CD4-positive, alpha-beta T cell (primary cell): ENCODE data around the gene LBH. TPM values are rescaled to one million over a fixed set of nuclear protein-coding genes. Genes with fewer than 3 reads are reported as not detected.

Source experiments
- ATAC-seq: fragments of 200-7000 bp; cut with Tn5 transposase; one replicate; pipeline ENCODE4 v1.10.0; 2022; ENCODE audit warnings: mild to moderate bottlenecking; ENCODE audit not compliant: poor library complexity
- CTCF ChIA-PET: fragments of 350-600 bp; sonication (Branson Sonifier 250); formaldehyde crosslinking; loops from one replicate; lab custom pipeline; 2021; ENCODE audit warnings: antibody characterized with exemption, inconsistent platforms; lab: Charles Lee
- POLR2A ChIA-PET: fragments of 350-600 bp; sonication (Branson Sonifier 250); formaldehyde crosslinking; loops from one replicate; lab custom pipeline; 2021; ENCODE audit warnings: antibody characterized with exemption, inconsistent platforms; lab: Charles Lee
- DNase-seq, 14 experiments: peaks; one replicate each; pipeline ENCODE4 v3.0.0-alpha.2; 2013 to 2020; ENCODE audit warnings: mixed read lengths in 2 of 14
- H3K27ac ChIP-seq, 2 donors: one replicate each; pipeline versions ENCODE4 v1.5.1 to v1.7.0; 2013; ENCODE audit warnings: low read length in 2 of 2, low read depth in 1 of 2, mild to moderate bottlenecking in 1 of 2
- H3K27me3 ChIP-seq, 2 experiments: 1 replicate in 1 of 2; 2 replicates in 1 of 2; pipeline versions ENCODE4 v1.6.1 to v1.7.0; 2013; ENCODE audit warnings: low read length in 2 of 2, control low read depth in 1 of 2, mild to moderate bottlenecking in 1 of 2, moderate library complexity in 1 of 2; ENCODE audit not compliant: insufficient read depth in 2 of 2, control insufficient read depth in 1 of 2
- H3K36me3 ChIP-seq: one replicate; pipeline ENCODE4 v1.6.1; 2013; ENCODE audit warnings: low read length, control low read depth; ENCODE audit not compliant: insufficient read depth
- H3K4me1 ChIP-seq: one replicate; pipeline ENCODE4 v1.6.1; 2013; ENCODE audit warnings: low read length, control low read depth; ENCODE audit not compliant: insufficient read depth
- H3K4me3 ChIP-seq: one replicate; pipeline ENCODE4 v1.5.1; 2013; ENCODE audit warnings: mild to moderate bottlenecking, low read length, moderate library complexity
- H3K9me3 ChIP-seq, 2 experiments: 1 replicate in 1 of 2; 2 replicates in 1 of 2; pipeline versions ENCODE4 v1.6.1 to v1.7.0; 2013; ENCODE audit warnings: low read length in 2 of 2, mild to moderate bottlenecking in 2 of 2, control low read depth in 1 of 2, moderate library complexity in 1 of 2; ENCODE audit not compliant: control insufficient read depth in 1 of 2, insufficient read depth in 1 of 2
- H3K27ac Mint-ChIP-seq: one replicate; pipeline ENCODE4 v1.8.0; 2020; ENCODE audit warnings: mixed read lengths
- H3K27me3 Mint-ChIP-seq: one replicate; pipeline ENCODE4 v1.8.0; 2021; ENCODE audit warnings: mixed read lengths
- H3K36me3 Mint-ChIP-seq: one replicate; pipeline ENCODE4 v1.8.0; 2021; ENCODE audit warnings: low read depth, mixed read lengths
- H3K4me1 Mint-ChIP-seq: one replicate; pipeline ENCODE4 v1.8.0; 2021; ENCODE audit warnings: low read depth, mixed read lengths
- H3K4me3 Mint-ChIP-seq: one replicate; pipeline ENCODE4 v1.8.0; 2020; ENCODE audit warnings: mild to moderate bottlenecking, mixed read lengths
- H3K9me3 Mint-ChIP-seq: one replicate; pipeline ENCODE4 v1.8.0; 2020; ENCODE audit warnings: mixed read lengths
- intact Hi-C, 2 experiments: fragments of 100-400 bp; cut with DNase I in 1 of 2; cut with micrococcal nuclease in 1 of 2; formaldehyde crosslinking; loops; one replicate each; pipeline versions ENCODE4 v1.15.1 to v1.9.0; 2023 to 2025; cut with DNase I, micrococcal nuclease
- total RNA-seq, 174 experiments: library from RNA in 2 of 174; stranded (reverse) in 2 of 174; gene quantifications; one replicate each; pipeline ENCODE4 v1.2.3 and lab custom pipeline; 2021 to 2026
- TF ChIP-seq, protein P1 (sequence below): fragments of 200-600 bp; IDR thresholded peaks from one replicate; pipeline ENCODE4 v1.8.0; 2022; ENCODE audit warnings: antibody characterized with exemption, mild to moderate bottlenecking

Gene LBH
- total RNA-seq, 2 experiments from 2014 or later, result 131 to 135 TPM

GRCh38 chr2:30229596-30229995 lies 1.7 kb upstream of the LBH start:
- peaks cover 38% of the 10 kb centered on the region for H3K36me3 Mint-ChIP-seq
- H3K9me3 Mint-ChIP-seq, result no peaks in the 10 kb centered on the region
- Histone ChIP-seq H3K9me3 (no peaks in the 10 kb centered on the region), H3K27ac (no peak overlapping the region), H3K4me1 (peaks cover 58% of the 10 kb centered on the region), H3K4me3 (no peak overlapping the region), H3K36me3 (peaks cover 5% of the 10 kb centered on the region), H3K27me3 (no peaks in the 10 kb centered on the region)
- intact Hi-C loops, result no loop called here
- DNase-seq, result no peak
- H3K4me3 Mint-ChIP-seq, result peak overlapping the region; percentile 93
- ChIA-PET POLR2A (interaction anchor here (0.7 to 15.7 kb wide), 9 partner anchors 11 to 210 kb away, joined by 3 to 373 read pairs (median 34); partner anchors contain the start of gene YPEL5), CTCF (interaction anchor here (1.4 to 9.3 kb wide), 5 partner anchors 10 to 82 kb away, joined by 4 to 46 read pairs (median 12); partner anchors contain the start of gene YPEL5)
- H3K27me3 Mint-ChIP-seq, result no peaks in the 10 kb centered on the region
- peaks cover 72% of the 10 kb centered on the region for H3K4me1 Mint-ChIP-seq
- peak overlapping the region; percentile 99 for H3K27ac Mint-ChIP-seq
- ATAC-seq, result no peak
- TF ChIP-seq, protein P1, sequence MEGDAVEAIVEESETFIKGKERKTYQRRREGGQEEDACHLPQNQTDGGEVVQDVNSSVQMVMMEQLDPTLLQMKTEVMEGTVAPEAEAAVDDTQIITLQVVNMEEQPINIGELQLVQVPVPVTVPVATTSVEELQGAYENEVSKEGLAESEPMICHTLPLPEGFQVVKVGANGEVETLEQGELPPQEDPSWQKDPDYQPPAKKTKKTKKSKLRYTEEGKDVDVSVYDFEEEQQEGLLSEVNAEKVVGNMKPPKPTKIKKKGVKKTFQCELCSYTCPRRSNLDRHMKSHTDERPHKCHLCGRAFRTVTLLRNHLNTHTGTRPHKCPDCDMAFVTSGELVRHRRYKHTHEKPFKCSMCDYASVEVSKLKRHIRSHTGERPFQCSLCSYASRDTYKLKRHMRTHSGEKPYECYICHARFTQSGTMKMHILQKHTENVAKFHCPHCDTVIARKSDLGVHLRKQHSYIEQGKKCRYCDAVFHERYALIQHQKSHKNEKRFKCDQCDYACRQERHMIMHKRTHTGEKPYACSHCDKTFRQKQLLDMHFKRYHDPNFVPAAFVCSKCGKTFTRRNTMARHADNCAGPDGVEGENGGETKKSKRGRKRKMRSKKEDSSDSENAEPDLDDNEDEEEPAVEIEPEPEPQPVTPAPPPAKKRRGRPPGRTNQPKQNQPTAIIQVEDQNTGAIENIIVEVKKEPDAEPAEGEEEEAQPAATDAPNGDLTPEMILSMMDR, result no peak

DNA sequence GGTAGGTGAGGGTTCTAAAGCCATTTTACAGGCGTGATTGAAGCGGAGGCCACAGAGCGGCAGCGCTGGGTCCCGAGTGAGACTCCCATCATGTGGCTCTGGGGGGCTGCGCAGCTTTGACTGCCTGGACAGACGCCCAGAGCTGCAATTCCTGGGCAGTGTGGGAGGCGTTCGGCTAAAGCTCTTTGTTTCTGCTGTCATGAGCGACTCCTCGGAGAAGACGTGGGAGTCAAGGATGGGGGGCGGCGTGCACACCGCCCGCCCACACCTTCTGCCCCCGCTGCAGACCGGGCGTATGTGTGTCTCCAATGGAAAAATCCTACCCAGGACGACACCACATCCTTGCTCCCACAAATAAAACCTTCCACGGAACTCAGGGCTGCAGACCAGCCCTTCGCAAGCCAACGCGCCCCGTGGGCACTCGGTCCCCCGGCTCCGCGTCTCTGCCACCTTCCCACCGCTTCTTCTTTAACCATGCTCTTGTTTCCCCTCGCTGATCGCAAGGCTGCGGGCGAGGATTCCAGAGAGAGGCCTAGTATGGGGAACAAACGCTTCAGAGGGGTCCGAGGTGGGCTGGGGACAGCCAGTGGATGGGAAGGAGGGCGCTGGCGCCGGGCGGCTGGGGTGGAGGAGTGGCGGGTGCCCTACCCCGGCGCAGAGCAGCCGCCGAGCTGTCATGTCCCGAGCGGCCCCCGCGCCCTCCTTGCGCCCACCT lies 680 bp upstream of the LBH start:
- Histone ChIP-seq H3K9me3 (no peaks in the 10 kb centered on the region), H3K27ac (peak overlapping the region; percentile 42 to 96), H3K4me1 (peaks cover 58% of the 10 kb centered on the region), H3K27me3 (no peaks in the 10 kb centered on the region), H3K4me3 (peak overlapping the region; percentile 87), H3K36me3 (peaks cover 15% of the 10 kb centered on the region)
- TF ChIP-seq, protein P1, result peak; percentile 10
- peak; percentile 0 for ATAC-seq
- Mint-ChIP-seq H3K9me3 (no peaks in the 10 kb centered on the region), H3K4me3 (peak overlapping the region; percentile 93), H3K36me3 (peaks cover 49% of the 10 kb centered on the region), H3K4me1 (peaks cover 72% of the 10 kb centered on the region), H3K27me3 (no peaks in the 10 kb centered on the region), H3K27ac (peak overlapping the region; percentile 99)
- CTCF ChIA-PET, result interaction anchor here (1.3 to 9.3 kb wide), 6 partner anchors 9 to 84 kb away, joined by 4 to 46 read pairs (median 11); partner anchors contain the start of gene YPEL5
- POLR2A ChIA-PET, result interaction anchor here (0.7 to 15.7 kb wide), 20 partner anchors 7 to 241 kb away, joined by 3 to 373 read pairs (median 12); partner anchors contain the start of genes LCLAT1 and YPEL5
- DNase-seq, result peak in 2 of 14 experiments; percentile 47 to 52
- intact Hi-C loops, result loop anchor here (2.0 to 10.0 kb wide), 6 partner anchors 37 to 244 kb away; partner anchors contain the start of gene YPEL5 (in 2 of the 2)

DNA sequence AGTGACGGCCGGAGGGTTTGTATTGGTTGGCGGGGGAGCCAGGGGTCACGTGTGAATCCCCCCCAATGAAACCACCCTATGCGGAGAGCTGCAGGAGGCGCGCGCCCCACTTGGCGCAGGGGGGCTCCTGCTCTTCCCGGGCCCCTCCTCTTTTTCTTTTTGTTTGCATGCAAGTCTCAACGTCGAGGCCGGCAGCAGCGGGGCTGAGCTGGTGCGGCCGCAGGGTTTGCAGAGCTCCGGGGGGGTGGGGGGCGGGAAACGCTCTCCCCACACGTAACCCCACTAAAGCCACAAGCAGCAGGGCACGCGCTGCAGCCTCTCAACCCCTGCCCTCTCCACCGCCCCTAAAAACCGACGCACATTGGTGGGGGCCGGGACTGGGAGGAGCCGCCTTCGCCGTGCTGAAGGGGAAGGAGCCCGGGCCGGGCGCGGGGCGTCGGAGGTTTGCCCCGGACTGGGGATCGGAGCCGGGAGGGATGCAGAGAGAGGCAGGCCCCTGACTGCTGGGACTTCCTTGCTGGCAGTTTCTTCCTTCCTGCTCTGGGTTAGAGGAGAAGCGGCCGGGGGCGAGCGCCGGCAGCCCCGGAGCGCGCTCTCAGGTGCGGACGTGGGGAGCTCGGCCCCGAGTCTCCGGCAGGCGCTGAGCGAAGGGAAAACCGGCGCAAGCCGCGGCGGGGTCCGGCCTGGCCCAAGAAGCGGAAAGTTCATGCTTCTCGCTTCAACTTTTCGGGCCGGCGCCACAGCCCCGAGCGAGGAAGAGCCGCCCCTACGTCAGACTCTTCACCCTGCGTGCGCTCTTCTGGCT lies 864 bp downstream of the LBH start:
- H3K4me3 Mint-ChIP-seq, result peak overlapping the region; percentile 93
- POLR2A ChIA-PET, result interaction anchor here (0.6 to 15.7 kb wide), 29 partner anchors 8 to 1362 kb away, joined by 3 to 373 read pairs (median 5); partner anchors contain the start of genes LCLAT1, TRMT61B and YPEL5
- H3K4me1 Mint-ChIP-seq, result peaks cover 72% of the 10 kb centered on the region
- H3K9me3 ChIP-seq, result no peaks in the 10 kb centered on the region
- peak; percentile 51 for ATAC-seq
- H3K27me3 Mint-ChIP-seq, result no peaks in the 10 kb centered on the region
- CTCF ChIA-PET, result interaction anchor here (0.6 to 9.3 kb wide), 7 partner anchors 13 to 479 kb away, joined by 3 to 46 read pairs (median 4); partner anchors contain the start of gene YPEL5
- intact Hi-C loops, result loop anchor here (2.0 to 10.0 kb wide), 9 partner anchors 35 to 243 kb away; partner anchors contain the start of genes YPEL5 (in 2 of the 2) and LCLAT1 (in 1 of the 2)
- peak overlapping the region; percentile 87 for H3K4me3 ChIP-seq
- no peaks in the 10 kb centered on the region for H3K27me3 ChIP-seq
- H3K4me1 ChIP-seq, result peaks cover 58% of the 10 kb centered on the region
- peaks cover 64% of the 10 kb centered on the region for H3K36me3 Mint-ChIP-seq
- peak overlapping the region; percentile 69 to 96 for H3K27ac ChIP-seq
- TF ChIP-seq, protein P1, result no peak
- peaks cover 31% of the 10 kb centered on the region for H3K36me3 ChIP-seq
- peak overlapping the region; percentile 99 for H3K27ac Mint-ChIP-seq
- peak; percentile 60 to 91 (median 74) for DNase-seq
- H3K9me3 Mint-ChIP-seq, result no peaks in the 10 kb centered on the region
